Cardiac fibroblast (primary cell): Measurements from ENCODE around the gene COL24A1.
A peak's percentile ranks its signal among the peaks of the same experiment; 100 is the strongest.

Source experiments
- DNase-seq, 2 donors: peaks; one replicate each; pipeline versions ENCODE4 v3.0.0 to v3.0.0-alpha.2; 2010; ENCODE audit warnings: low read depth in 2 of 2
- H3K4me3 ChIP-seq, 2 donors: replicated peaks in 1 of 2; 1 replicate in 1 of 2; 2 replicates in 1 of 2; pipeline ENCODE4 v1.5.1; 2011; ENCODE audit warnings: low read depth in 2 of 2, low read length in 2 of 2, mild to moderate bottlenecking in 2 of 2, moderate library complexity in 1 of 2
- CTCF ChIP-seq: IDR thresholded peaks from one replicate; pipeline ENCODE4 v1.5.1; 2011; ENCODE audit warnings: low read depth, mild to moderate bottlenecking, low read length, inconsistent platforms

The COL24A1 gene

GRCh38 chr1:85818371-85818770 is 338.2 kb downstream of the COL24A1 start:
- H3K4me3 ChIP-seq, result no peak overlapping the region
- no peak for TF ChIP-seq CTCF
- DNase-seq, result peak; percentile 5 to 54

GRCh38 chr1:85816606-85817005 is 340.0 kb downstream of the COL24A1 start:
- no peak for TF ChIP-seq CTCF
- no peak overlapping the region for H3K4me3 ChIP-seq
- DNase-seq, result no peak

- no peak for TF ChIP-seq CTCF
These were observed 340.7 kb downstream of the COL24A1 start for GRCh38 chr1:85815906-85816305.

GRCh38 chr1:85806236-85806965 is 350.2 kb downstream of the COL24A1 start:
- TF ChIP-seq CTCF, result no peak
- peak in 1 of 2 donors; percentile 9 for DNase-seq
- no peak overlapping the region for H3K4me3 ChIP-seq

More at GRCh38 chr1:85815906-85816305, 340.7 kb downstream of the COL24A1 start:
- DNase-seq, result peak in 1 of 2 donors; percentile 10
- no peak overlapping the region for H3K4me3 ChIP-seq

GRCh38 chr1:85801520-85801919 is 355.1 kb downstream of the COL24A1 start:
- DNase-seq, result peak; percentile 6 to 28

GRCh38 chr1:85799737-85800136 is 356.8 kb downstream of the COL24A1 start:
- DNase-seq, result no peak
- TF ChIP-seq CTCF, result no peak

More at GRCh38 chr1:85801520-85801919, 355.1 kb downstream of the COL24A1 start:
- no peak for TF ChIP-seq CTCF
- H3K4me3 ChIP-seq, result no peak overlapping the region

More at GRCh38 chr1:85799737-85800136, 356.8 kb downstream of the COL24A1 start:
- H3K4me3 ChIP-seq, result no peak overlapping the region
